Activated B cell treated with CpG ODN at 0.5 μM for 24 hours (primary cell): ENCODE data around the gene MCMBP. TPM values are rescaled to one million over a fixed set of nuclear protein-coding genes. Genes with fewer than 3 reads are reported as not detected.

Source experiments
- ATAC-seq: fragments of 200-7000 bp; cut with Tn5 transposase; one replicate; pipeline ENCODE4 v1.10.0; 2021; ENCODE audit warnings: low read depth, mild to moderate bottlenecking, moderate library complexity
- CTCF ChIA-PET: fragments of 350-600 bp; sonication (Branson Sonifier 250); formaldehyde crosslinking; loops from one replicate; lab custom pipeline; 2021; ENCODE audit warnings: antibody characterized with exemption; lab: Charles Lee
- POLR2A ChIA-PET: fragments of 350-600 bp; sonication (Branson Sonifier 250); formaldehyde crosslinking; loops from one replicate; lab custom pipeline; 2021; ENCODE audit warnings: antibody characterized with exemption; lab: Charles Lee
- DNase-seq: peaks from one replicate; pipeline ENCODE4 v3.0.0; 2022
- H3K27ac Mint-ChIP-seq: one replicate; pipeline ENCODE4 v1.8.0; 2020; ENCODE audit warnings: mixed read lengths
- H3K27me3 Mint-ChIP-seq: one replicate; pipeline ENCODE4 v1.8.0; 2021; ENCODE audit warnings: mixed read lengths
- H3K36me3 Mint-ChIP-seq: one replicate; pipeline ENCODE4 v1.8.0; 2021; ENCODE audit warnings: low read depth, mixed read lengths
- H3K4me1 Mint-ChIP-seq: one replicate; pipeline ENCODE4 v1.8.0; 2021; ENCODE audit warnings: mixed read lengths
- H3K4me3 Mint-ChIP-seq: one replicate; pipeline ENCODE4 v1.8.0; 2020; ENCODE audit warnings: mild to moderate bottlenecking, mixed read lengths
- H3K9me3 Mint-ChIP-seq: one replicate; pipeline ENCODE4 v1.8.0; 2020; ENCODE audit warnings: mixed read lengths
- intact Hi-C: fragments of 100-400 bp; cut with micrococcal nuclease; formaldehyde crosslinking; loops from one replicate; pipeline ENCODE4 v1.15.1; 2024
- total RNA-seq: library from RNA; stranded (reverse); gene quantifications from 2 replicates; pipeline ENCODE4 v1.2.3, GENCODE V29; 2022
- TF ChIP-seq, protein P1 (sequence below): fragments of 200-600 bp; IDR thresholded peaks from one replicate; pipeline ENCODE4 v1.8.0; 2022; ENCODE audit warnings: antibody characterized with exemption, mild to moderate bottlenecking

MCMBP gene
- total RNA-seq, 1 donor from 2014 or later, result 41.9 TPM

- DNase-seq (no peak), ATAC-seq (no peak)
- peaks cover 66% of the 10 kb centered on the region for H3K36me3 Mint-ChIP-seq
- no peak overlapping the region for H3K4me3 Mint-ChIP-seq
- H3K27me3 Mint-ChIP-seq, result no peaks in the 10 kb centered on the region
- TF ChIP-seq, protein P1, sequence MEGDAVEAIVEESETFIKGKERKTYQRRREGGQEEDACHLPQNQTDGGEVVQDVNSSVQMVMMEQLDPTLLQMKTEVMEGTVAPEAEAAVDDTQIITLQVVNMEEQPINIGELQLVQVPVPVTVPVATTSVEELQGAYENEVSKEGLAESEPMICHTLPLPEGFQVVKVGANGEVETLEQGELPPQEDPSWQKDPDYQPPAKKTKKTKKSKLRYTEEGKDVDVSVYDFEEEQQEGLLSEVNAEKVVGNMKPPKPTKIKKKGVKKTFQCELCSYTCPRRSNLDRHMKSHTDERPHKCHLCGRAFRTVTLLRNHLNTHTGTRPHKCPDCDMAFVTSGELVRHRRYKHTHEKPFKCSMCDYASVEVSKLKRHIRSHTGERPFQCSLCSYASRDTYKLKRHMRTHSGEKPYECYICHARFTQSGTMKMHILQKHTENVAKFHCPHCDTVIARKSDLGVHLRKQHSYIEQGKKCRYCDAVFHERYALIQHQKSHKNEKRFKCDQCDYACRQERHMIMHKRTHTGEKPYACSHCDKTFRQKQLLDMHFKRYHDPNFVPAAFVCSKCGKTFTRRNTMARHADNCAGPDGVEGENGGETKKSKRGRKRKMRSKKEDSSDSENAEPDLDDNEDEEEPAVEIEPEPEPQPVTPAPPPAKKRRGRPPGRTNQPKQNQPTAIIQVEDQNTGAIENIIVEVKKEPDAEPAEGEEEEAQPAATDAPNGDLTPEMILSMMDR, result no peak
- no peak overlapping the region for H3K27ac Mint-ChIP-seq
- no peaks in the 10 kb centered on the region for H3K4me1 Mint-ChIP-seq
- no peaks in the 10 kb centered on the region for H3K9me3 Mint-ChIP-seq
- ChIA-PET CTCF (interaction anchor here (0.9 kb wide), 1 partner anchor 102 kb away, joined by 3 read pairs; no protein-coding TSS in a partner anchor), POLR2A (interaction anchor here (1.5 kb wide), 1 partner anchor 19 kb away, joined by 4 read pairs; no protein-coding TSS in a partner anchor)
- intact Hi-C loops, result no loop called here
These were observed 19.8 kb downstream of the MCMBP start for GRCh38 chr10:119852822-119853221.

GRCh38 chr10:119852277-119852676, 20.4 kb downstream of the MCMBP start:
- DNase-seq, result no peak
- no peak for ATAC-seq
- Mint-ChIP-seq H3K4me1 (no peaks in the 10 kb centered on the region), H3K36me3 (peaks cover 67% of the 10 kb centered on the region), H3K4me3 (no peak overlapping the region), H3K27ac (no peak overlapping the region), H3K27me3 (no peaks in the 10 kb centered on the region), H3K9me3 (no peaks in the 10 kb centered on the region)
- CTCF ChIA-PET, result no interaction called here
- intact Hi-C loops, result no loop called here
- TF ChIP-seq, protein P1, result no peak
- POLR2A ChIA-PET, result interaction anchor here (1.5 kb wide), 1 partner anchor 20 kb away, joined by 4 read pairs; no protein-coding TSS in a partner anchor

- Mint-ChIP-seq H3K27ac (no peak overlapping the region), H3K4me3 (no peak overlapping the region), H3K36me3 (peaks cover 72% of the 10 kb centered on the region), H3K9me3 (no peaks in the 10 kb centered on the region), H3K4me1 (peaks cover 9% of the 10 kb centered on the region), H3K27me3 (no peaks in the 10 kb centered on the region)
- intact Hi-C loops, result no loop called here
- no peak for DNase-seq
- no peak for ATAC-seq
- ChIA-PET POLR2A (no interaction called here), CTCF (interaction anchor here (1.1 kb wide), 1 partner anchor 100 kb away, joined by 4 read pairs; no protein-coding TSS in a partner anchor)
- TF ChIP-seq, protein P1, result no peak
These were observed 22.7 kb downstream of the MCMBP start for GRCh38 chr10:119849944-119850343.

DNA sequence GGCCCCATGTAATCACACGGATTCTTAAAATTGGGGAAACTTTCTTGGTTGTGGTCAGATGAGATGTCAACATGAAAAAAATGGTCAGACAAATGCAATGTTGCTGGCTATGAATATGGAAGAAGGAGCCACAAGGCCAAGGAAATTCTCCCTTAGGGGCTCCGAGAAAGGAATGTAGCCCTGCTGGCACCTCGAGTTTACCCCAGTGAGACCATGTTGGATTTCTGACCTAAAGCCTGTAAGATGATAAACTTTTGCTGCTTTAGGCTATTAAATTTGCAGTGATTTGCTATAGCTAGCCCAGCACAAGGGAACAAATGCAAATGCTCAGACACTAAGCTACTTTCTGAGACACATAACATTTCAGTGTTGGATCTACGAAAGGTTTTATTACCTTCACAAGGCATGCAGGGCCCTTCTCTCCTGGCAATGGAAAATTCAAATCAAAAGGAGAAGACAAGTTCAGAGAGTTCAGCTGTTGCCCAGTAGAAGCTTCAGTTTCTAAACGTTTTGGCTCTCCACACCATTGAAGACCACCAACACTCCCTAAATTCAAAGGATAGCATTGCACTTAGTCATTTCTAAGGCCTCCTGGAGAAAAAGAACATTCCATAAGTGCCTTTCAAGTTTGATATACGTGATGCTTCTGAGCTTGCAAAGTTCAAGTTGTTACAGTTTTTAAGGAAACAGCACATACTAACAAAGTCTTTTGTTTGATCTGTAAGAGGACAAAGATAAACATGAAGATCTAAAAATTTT, 23.4 kb downstream of the MCMBP start:
- ATAC-seq (no peak), DNase-seq (no peak)
- Mint-ChIP-seq H3K27ac (no peak overlapping the region), H3K4me3 (no peak overlapping the region), H3K27me3 (no peaks in the 10 kb centered on the region), H3K36me3 (peaks cover 79% of the 10 kb centered on the region), H3K9me3 (no peaks in the 10 kb centered on the region), H3K4me1 (peaks cover 9% of the 10 kb centered on the region)
- ChIA-PET POLR2A (no interaction called here), CTCF (interaction anchor here (1.1 kb wide), 1 partner anchor 99 kb away, joined by 4 read pairs; no protein-coding TSS in a partner anchor)
- intact Hi-C loops, result no loop called here
- TF ChIP-seq, protein P1, result no peak

- TF ChIP-seq, protein P1, result no peak
- peaks cover 9% of the 10 kb centered on the region for H3K4me1 Mint-ChIP-seq
- no peak for ATAC-seq
- ChIA-PET POLR2A (no interaction called here), CTCF (interaction anchor here (1.6 kb wide), 1 partner anchor 14 kb away, joined by 4 read pairs; no protein-coding TSS in a partner anchor)
- H3K27me3 Mint-ChIP-seq, result no peaks in the 10 kb centered on the region
- peaks cover 90% of the 10 kb centered on the region for H3K36me3 Mint-ChIP-seq
- H3K27ac Mint-ChIP-seq, result no peak overlapping the region
- no peak overlapping the region for H3K4me3 Mint-ChIP-seq
- intact Hi-C loops, result no loop called here
- DNase-seq, result no peak
- no peaks in the 10 kb centered on the region for H3K9me3 Mint-ChIP-seq
These were observed 27.0 kb downstream of the MCMBP start for GRCh38 chr10:119845656-119846055.
